Measurements from ENCODE around the gene RANBP9. TPM values are rescaled to one million over a fixed set of nuclear protein-coding genes. Genes with fewer than 3 reads are reported as not detected.

The RANBP9 gene
- total and polyA plus RNA-seq, 9 of the 15 experiments (the other 6 are each of a cell fraction or from before 2014, with no cell fraction given): 27.5 to 130 (median 61.5) TPM

- peak; percentile 79 for TF ChIP-seq HES1 (IDR thresholded peaks at IDR 0.05; ENCODE audit: low read depth)
- TF ChIP-seq RUNX1 (IDR thresholded peaks at IDR 0.05; ENCODE audit: low read depth): no peak
- peak; percentile 87 for TF ChIP-seq PHB2 (IDR thresholded peaks at IDR 0.05; ENCODE audit: low read depth)
- TF ChIP-seq EHMT2 (IDR thresholded peaks at IDR 0.05): peak; percentile 78; the same call in 1 of the 2 replicates
- no peak for TF ChIP-seq KAT2B (IDR thresholded peaks at IDR 0.05; ENCODE audit: low read depth, low read length)
- no peak for TF ChIP-seq ZNF316 (IDR thresholded peaks at IDR 0.05)
- no peak for TF ChIP-seq ZNF830 (CRISPR knock-in tag; IDR thresholded peaks at IDR 0.05)
- TF ChIP-seq SRF (CRISPR knock-in tag; IDR thresholded peaks at IDR 0.05): no peak
- TF ChIP-seq BCOR (IDR thresholded peaks at IDR 0.05): no peak
- TF ChIP-seq CHD1 (IDR thresholded peaks at IDR 0.05; ENCODE audit: low read length): peak; percentile 69
- TF ChIP-seq PML (IDR thresholded peaks at IDR 0.05; ENCODE audit: low read length): peak; percentile 94
- TF ChIP-seq POLR3G (IDR thresholded peaks at IDR 0.05; ENCODE audit: extremely low read depth, insufficient read length, insufficient replicate concordance): no peak
- no peak for TF ChIP-seq PTRF (tag; IDR thresholded peaks at IDR 0.05)
- peak; percentile 90; the same call in 1 of the 2 replicates for TF ChIP-seq MTA3 (IDR thresholded peaks at IDR 0.05; ENCODE audit: borderline replicate concordance)
- peak; percentile 82 for TF ChIP-seq TAF9B (IDR thresholded peaks at IDR 0.05; ENCODE audit: partially characterized antibody)
- peak; percentile 86 for TF ChIP-seq HDAC2 (IDR thresholded peaks at IDR 0.05)
- TF ChIP-seq TEAD4 (IDR thresholded peaks at IDR 0.05; ENCODE audit: low read length): peak; percentile 96
- TF ChIP-seq TEAD4 (CRISPR knock-in tag; IDR thresholded peaks at IDR 0.05; ENCODE audit: borderline replicate concordance): no peak
- peak; percentile 84 for TF ChIP-seq NCOA1 (IDR thresholded peaks at IDR 0.05; ENCODE audit: low read depth)
- no peak for TF ChIP-seq DNMT1 (IDR thresholded peaks at IDR 0.05)
- TF ChIP-seq ZBTB43 (CRISPR knock-in tag; IDR thresholded peaks at IDR 0.05): no peak
- TF ChIP-seq RBM15 (IDR thresholded peaks at IDR 0.05; ENCODE audit: insufficient read depth, low read length): no peak
- TF ChIP-seq HDAC3 (IDR thresholded peaks at IDR 0.05; ENCODE audit: borderline replicate concordance, partially characterized antibody): peak; percentile 68
- no peak for TF ChIP-seq CEBPG (CRISPR knock-in tag; IDR thresholded peaks at IDR 0.05)
- TF ChIP-seq CEBPG (tag; conservative IDR thresholded peaks at IDR 0.05 in 1 of 2, IDR thresholded peaks at IDR 0.05 in 1 of 2): no peak
- no peak for TF ChIP-seq NR0B1 (IDR thresholded peaks at IDR 0.05; ENCODE audit: partially characterized antibody)
- no peak for TF ChIP-seq TFAM (CRISPR knock-in tag; conservative IDR thresholded peaks at IDR 0.05)
- 0 out of 4 replicates have a peak, but pooled peaks of 1 of the 2 experiments have one; percentile 25 for TF ChIP-seq FOXA3 (CRISPR knock-in tag; conservative IDR thresholded peaks at IDR 0.05 in 1 of 2, IDR thresholded peaks at IDR 0.05 in 1 of 2)
- peak; percentile 92 for TF ChIP-seq SUPT5H (IDR thresholded peaks at IDR 0.05)
Measured at GRCh38 chr6:13678255-13678983, 33.2 kb downstream of the RANBP9 start (continued).

Measured in K562 (cell line).